Measurements from ENCODE around the gene TWIST2.

TWIST2 gene

DNA sequence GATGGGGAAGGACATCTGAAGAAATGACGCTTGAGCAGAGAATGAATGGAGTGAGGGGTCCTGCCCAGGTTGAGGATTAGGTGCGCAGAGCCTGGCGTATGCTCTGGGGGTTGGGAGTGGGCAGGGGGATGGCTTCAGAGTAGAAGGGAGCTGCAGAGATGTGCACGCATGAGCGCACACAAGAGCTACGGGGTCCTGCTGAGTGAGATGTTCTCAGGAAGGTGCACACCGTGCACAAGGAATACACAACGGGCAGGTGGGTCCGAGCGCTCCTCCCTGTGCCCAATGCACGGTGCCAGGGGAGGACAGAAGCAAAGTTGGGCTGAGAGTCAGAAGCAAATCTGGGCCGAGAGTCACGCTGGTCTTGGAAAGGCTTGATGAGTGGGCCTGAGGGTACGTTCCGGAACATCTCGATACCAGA is 25.5 kb downstream of the TWIST2 start:
- DNase-seq (ENCODE audit: low spot score) = no peak

- no peak for DNase-seq (ENCODE audit: low spot score)
Measured at GRCh38 chr2:238873841-238874240, 26.0 kb downstream of the TWIST2 start.

- DNase-seq (ENCODE audit: low spot score) = no peak
Measured at GRCh38 chr2:238874330-238875050, 26.6 kb downstream of the TWIST2 start.

DNA sequence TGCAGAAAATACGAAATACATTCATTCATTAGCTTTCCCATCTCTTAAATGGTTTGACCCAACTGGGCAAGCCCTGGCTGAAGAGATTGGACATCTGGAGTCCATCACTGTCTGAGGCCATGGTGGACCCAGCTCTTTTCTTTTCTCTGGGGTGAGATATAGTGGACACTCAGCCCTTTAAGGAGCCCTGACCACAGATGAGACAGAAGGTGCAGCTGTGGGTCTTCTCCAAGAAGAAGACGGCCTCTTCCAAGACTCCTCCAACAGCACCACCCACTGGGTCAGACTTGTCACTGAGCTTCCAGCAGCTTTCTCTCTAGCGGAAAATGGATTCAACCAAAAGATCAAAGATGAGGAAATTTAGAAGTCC is 27.2 kb downstream of the TWIST2 start:
- DNase-seq (ENCODE audit: low spot score) = no peak

DNA sequence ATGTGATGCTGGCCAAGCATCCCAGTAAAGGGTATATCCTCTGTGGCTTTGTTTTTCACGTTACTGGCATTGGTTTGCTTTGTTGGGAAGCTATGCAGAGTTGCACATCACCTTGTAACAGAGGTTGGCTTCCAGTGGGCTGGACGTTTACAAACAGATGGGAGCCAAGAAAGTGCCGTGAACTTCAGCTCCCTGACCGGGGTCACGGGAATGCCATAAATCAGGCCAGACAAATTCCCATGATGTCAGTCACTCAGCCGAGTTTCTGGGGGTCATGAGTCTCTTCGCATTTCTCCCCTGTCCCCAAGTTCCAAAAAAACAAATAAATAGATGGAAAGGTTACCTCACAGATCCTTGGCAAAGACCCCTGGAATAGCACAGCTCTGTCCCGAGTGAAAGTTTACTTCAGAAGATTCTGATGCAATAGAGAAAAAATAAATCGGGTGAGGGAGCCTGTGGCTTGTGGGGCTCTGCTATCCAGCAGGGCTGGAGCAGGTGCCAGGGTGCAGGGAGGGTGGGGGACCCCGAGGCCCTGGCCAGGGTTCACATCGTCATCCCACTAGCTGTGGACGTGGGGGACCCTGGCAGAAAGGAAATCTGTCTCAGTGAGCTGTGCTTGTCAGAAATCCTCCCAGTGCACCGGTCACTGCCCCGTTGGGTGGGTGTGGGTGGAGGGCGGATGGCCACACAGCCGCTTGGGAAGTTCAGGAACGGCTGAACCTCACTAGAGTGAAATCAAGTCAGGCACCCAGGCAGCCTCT is 27.8 kb downstream of the TWIST2 start:
- no peak for DNase-seq (ENCODE audit: low spot score)

DNA sequence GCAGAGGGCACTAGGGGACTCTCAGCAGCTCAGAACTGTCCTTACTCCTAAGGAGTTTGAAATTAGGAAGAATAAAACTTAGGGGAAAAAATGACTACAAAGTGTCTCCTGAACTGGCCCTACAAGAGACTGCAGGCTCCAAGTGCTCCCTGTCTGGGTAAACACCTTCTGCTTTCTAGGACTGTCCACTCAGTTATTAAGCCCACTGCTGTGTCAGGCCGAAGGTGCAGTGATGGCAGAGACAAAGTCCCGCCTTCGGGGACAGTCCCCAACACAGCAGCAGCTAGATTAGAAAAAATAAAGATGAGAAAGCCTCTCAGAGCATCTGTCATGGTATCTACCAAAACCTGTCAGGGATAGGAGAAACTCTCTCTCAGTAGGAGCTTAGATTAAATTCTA is 28.3 kb downstream of the TWIST2 start:
- DNase-seq (ENCODE audit: low spot score) = no peak

- DNase-seq (ENCODE audit: low spot score) = no peak
Measured at GRCh38 chr2:238878051-238878735, 30.3 kb downstream of the TWIST2 start.

DNA sequence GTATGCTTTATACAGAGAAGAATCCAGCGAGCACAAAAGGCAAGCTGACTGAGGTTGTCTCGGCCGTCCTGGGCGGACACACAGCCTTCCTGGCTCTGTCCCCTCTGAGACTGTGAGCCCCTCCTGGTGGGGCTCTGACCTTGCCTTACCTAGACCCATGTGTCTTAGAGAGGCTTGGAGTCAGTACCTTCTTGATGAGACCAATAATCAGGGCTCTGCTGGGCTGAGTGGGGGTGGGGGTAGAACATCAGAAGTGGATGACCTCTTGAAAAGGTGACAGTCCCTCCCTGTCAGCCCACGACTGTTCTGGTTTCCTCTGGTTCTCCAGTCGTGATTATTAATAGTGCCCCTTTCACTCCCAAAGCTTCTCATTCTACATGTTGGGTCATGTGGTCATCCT is 31.2 kb downstream of the TWIST2 start:
- no peak for DNase-seq (ENCODE audit: low spot score)

- DNase-seq (ENCODE audit: low spot score) = no peak
Measured at GRCh38 chr2:238879621-238880377, 31.9 kb downstream of the TWIST2 start.

DNA sequence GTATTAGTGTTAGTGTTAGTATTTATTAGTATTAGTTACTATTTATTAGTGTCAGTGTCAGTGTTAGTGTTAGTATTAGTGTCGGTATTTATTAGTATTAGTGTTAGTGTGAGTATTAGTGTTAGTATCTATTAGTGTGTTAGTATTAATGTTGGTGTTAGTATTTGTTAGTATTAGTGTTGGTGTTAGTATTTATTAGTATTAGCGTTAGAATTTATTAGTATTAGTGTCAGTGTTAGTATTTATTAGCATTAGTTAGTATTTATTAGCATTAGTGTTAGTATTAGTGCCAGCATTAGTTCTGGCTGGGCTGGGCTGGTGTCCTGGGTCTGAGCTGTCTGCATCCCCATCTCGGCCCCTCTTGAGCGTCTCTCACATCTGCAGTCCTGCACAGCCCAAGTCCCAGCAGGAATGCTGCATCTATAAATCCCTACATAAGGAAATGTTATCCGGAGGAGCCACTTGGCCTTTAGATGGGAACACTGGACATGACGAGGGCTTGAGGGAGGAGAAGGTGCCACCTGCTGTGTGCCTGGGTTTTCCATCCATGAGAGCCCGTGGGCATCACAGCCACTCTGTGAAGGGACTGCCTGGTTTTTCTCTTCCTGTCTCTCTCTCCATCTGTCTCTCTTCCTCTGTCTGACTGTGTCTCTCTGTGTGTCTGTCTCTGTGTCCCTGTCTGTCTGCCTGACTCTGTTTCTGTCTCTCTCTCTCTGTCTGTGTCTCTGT is 33.6 kb downstream of the TWIST2 start:
- no peak for DNase-seq (ENCODE audit: low spot score)

GRCh38 chr2:238882082-238882755 is 34.3 kb downstream of the TWIST2 start:
- no peak for DNase-seq (ENCODE audit: low spot score)

- peak; percentile 53 for DNase-seq (ENCODE audit: low spot score)
Measured at GRCh38 chr2:238883421-238883901, 35.6 kb downstream of the TWIST2 start.

- DNase-seq (ENCODE audit: low spot score) = no peak
Measured at GRCh38 chr2:238884122-238884811, 36.4 kb downstream of the TWIST2 start.

- DNase-seq (ENCODE audit: low spot score) = no peak
Measured at GRCh38 chr2:238884812-238885408, 37.0 kb downstream of the TWIST2 start.

GRCh38 chr2:238886453-238887094 is 38.7 kb downstream of the TWIST2 start:
- no peak for DNase-seq (ENCODE audit: low spot score)

GRCh38 chr2:238887616-238888015 is 39.7 kb downstream of the TWIST2 start:
- DNase-seq (ENCODE audit: low spot score) = no peak

DNA sequence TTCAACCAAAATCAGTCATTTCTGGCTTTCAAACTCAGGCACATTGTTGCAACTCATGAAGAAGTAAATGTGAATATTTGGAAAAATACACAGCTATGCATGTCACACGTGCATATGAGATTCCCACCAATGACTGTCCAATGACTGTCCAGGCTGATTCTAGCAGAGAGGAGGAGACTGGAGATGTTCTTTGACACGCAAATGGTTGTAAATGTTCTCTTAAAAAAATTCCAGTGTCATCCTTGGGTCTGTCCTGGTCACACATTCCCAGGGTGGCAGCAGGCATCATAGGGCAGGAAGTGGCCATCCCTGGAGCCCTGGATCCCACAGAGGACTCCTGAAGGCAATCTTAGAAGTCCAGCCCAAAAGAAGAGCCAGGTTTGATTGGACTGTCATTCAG is 40.9 kb downstream of the TWIST2 start:
- DNase-seq (ENCODE audit: low spot score) = no peak

DNA sequence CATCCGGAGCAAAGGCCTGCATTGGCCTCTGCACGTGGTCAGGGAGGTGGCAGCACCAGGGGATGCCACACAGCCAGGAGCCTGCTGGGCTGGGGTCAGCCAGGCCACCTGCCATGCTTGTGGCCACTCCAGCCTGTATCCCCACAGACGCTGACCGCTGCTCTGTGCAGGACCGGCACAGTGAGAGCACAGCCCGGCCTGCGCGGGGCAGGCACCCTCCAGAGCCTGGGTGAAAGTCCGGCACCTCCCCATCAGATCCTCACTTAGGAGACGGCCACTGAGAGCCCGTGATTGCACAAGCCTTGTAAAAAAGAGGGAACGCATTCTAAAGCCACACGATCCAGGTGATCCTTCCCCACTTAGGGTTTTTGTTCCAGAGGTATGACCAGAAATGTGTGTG is 42.2 kb downstream of the TWIST2 start:
- DNase-seq (ENCODE audit: low spot score) = no peak

Data from AG20443 (cell line).